Cardiac muscle cell (in vitro differentiated cells and primary cell): ENCODE results near the gene HTATSF1. TPM values are rescaled to one million over a fixed set of nuclear protein-coding genes. Genes with fewer than 3 reads are reported as not detected.
A peak's percentile ranks its signal among the peaks of the same experiment; 100 is the strongest.

Source experiments
- DNase-seq, 2 donors: peaks; one replicate each; pipeline versions ENCODE4 v3.0.0 to v3.0.0-alpha.2; 2010 to 2017; ENCODE audit warnings: low read depth in 1 of 2, low spot score in 1 of 2
- H3K27ac ChIP-seq: fragments of 200-600 bp; sonication (generic); 2 replicates; pipeline ENCODE4 v1.5.1; 2016
- H3K27me3 ChIP-seq: fragments of 200-600 bp; sonication (generic); 2 replicates; pipeline ENCODE4 v1.6.0; 2016; ENCODE audit warnings: control low read depth
- H3K36me3 ChIP-seq: fragments of 200-600 bp; sonication (generic); 2 replicates; pipeline ENCODE4 v1.5.1; 2016; ENCODE audit warnings: control low read depth
- H3K4me1 ChIP-seq: fragments of 200-600 bp; sonication (generic); 2 replicates; pipeline ENCODE4 v1.8.1; 2017; ENCODE audit warnings: low read depth, mild to moderate bottlenecking, mixed run types
- H3K4me3 ChIP-seq: fragments of 200-600 bp; sonication (generic); 2 replicates; pipeline ENCODE4 v1.5.1; 2016; ENCODE audit warnings: mild to moderate bottlenecking
- H3K9me3 ChIP-seq: fragments of 200-600 bp; sonication (generic); 2 replicates; pipeline ENCODE4 v1.5.1; 2017; ENCODE audit warnings: low read depth, mild to moderate bottlenecking, control low read depth
- polyA plus RNA-seq: library from polyadenylated mRNA; unstranded; fragments of >200 nt; fragmentation: Nextera tagmentation; extraction: Ambion mirVana; gene quantifications from 2 replicates; pipeline ENCODE4 v1.2.1, GENCODE V29; 2016
- total RNA-seq: library from RNA; depleted of rRNA; stranded (reverse); fragments of >200 nt; gene quantifications from 2 replicates; pipeline ENCODE4 v1.2.3, GENCODE V29; 2016
- TF ChIP-seq, protein P1 (sequence below): IDR thresholded peaks from 2 replicates; pipeline ENCODE4 v1.5.1; 2012; ENCODE audit warnings: low read depth, mild to moderate bottlenecking, low read length

Gene HTATSF1
- total and polyA plus RNA-seq, 2 experiments from 2014 or later, result 80.4 to 95.8 TPM

- TF ChIP-seq, protein P1, sequence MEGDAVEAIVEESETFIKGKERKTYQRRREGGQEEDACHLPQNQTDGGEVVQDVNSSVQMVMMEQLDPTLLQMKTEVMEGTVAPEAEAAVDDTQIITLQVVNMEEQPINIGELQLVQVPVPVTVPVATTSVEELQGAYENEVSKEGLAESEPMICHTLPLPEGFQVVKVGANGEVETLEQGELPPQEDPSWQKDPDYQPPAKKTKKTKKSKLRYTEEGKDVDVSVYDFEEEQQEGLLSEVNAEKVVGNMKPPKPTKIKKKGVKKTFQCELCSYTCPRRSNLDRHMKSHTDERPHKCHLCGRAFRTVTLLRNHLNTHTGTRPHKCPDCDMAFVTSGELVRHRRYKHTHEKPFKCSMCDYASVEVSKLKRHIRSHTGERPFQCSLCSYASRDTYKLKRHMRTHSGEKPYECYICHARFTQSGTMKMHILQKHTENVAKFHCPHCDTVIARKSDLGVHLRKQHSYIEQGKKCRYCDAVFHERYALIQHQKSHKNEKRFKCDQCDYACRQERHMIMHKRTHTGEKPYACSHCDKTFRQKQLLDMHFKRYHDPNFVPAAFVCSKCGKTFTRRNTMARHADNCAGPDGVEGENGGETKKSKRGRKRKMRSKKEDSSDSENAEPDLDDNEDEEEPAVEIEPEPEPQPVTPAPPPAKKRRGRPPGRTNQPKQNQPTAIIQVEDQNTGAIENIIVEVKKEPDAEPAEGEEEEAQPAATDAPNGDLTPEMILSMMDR, result no peak
- Histone ChIP-seq H3K9me3 (no peaks in the 10 kb centered on the region), H3K36me3 (peaks cover 11% of the 10 kb centered on the region), H3K27ac (peak overlapping the region; percentile 99), H3K4me1 (no peaks in the 10 kb centered on the region), H3K4me3 (peak overlapping the region; percentile 84), H3K27me3 (no peaks in the 10 kb centered on the region)
- no peak for DNase-seq
Observed at GRCh38 chrX:136496186-136496763, 1.1 kb upstream of the HTATSF1 start.

GRCh38 chrX:136496764-136497555 lies 432 bp upstream of the HTATSF1 start:
- Histone ChIP-seq H3K4me3 (peak overlapping the region; percentile 84), H3K27me3 (no peaks in the 10 kb centered on the region)
- DNase-seq, result peak; percentile 81 to 88

GRCh38 chrX:136519069-136519468 lies 21.7 kb downstream of the HTATSF1 start:
- no peaks in the 10 kb centered on the region for H3K36me3 ChIP-seq
- no peaks in the 10 kb centered on the region for H3K27me3 ChIP-seq
- TF ChIP-seq, protein P1, result no peak

More at GRCh38 chrX:136496764-136497555, 432 bp upstream of the HTATSF1 start:
- Histone ChIP-seq H3K27ac (peak overlapping the region; percentile 99), H3K36me3 (peaks cover 15% of the 10 kb centered on the region), H3K9me3 (no peaks in the 10 kb centered on the region), H3K4me1 (no peaks in the 10 kb centered on the region)
- TF ChIP-seq, protein P1, result no peak

DNA sequence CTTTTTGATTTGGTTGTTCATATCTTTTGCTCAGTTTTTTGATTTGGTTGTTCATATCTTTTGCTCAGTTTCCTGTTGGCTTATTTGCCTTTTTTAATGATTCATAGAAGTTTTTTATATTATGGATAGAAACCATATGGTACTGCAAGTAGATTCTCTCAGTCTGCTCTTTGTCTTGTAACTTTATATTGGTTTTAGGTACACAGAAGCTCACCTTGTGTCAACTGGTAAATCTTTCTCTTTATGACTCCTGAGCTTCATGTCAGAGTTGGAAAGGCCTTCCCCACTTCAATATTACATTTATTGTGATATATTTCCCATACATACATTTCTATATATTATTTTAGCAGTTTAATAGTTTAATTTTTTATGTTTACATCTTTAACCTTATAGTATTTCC lies 26.4 kb downstream of the HTATSF1 start:
- no peak overlapping the region for H3K4me3 ChIP-seq
- TF ChIP-seq, protein P1, result no peak
- H3K27me3 ChIP-seq, result no peaks in the 10 kb centered on the region
- DNase-seq, result no peak
- no peaks in the 10 kb centered on the region for H3K4me1 ChIP-seq
- H3K27ac ChIP-seq, result no peak overlapping the region
- H3K36me3 ChIP-seq, result no peaks in the 10 kb centered on the region
- no peaks in the 10 kb centered on the region for H3K9me3 ChIP-seq

More at GRCh38 chrX:136519069-136519468, 21.7 kb downstream of the HTATSF1 start:
- DNase-seq, result no peak
- Histone ChIP-seq H3K4me3 (no peak overlapping the region), H3K9me3 (no peaks in the 10 kb centered on the region), H3K27ac (no peak overlapping the region), H3K4me1 (no peaks in the 10 kb centered on the region)

GRCh38 chrX:136525738-136526606 lies 28.6 kb downstream of the HTATSF1 start:
- H3K27ac ChIP-seq, result no peak overlapping the region
- H3K4me1 ChIP-seq, result no peaks in the 10 kb centered on the region
- TF ChIP-seq, protein P1, result no peak
- H3K27me3 ChIP-seq, result no peaks in the 10 kb centered on the region
- H3K36me3 ChIP-seq, result no peaks in the 10 kb centered on the region
- H3K9me3 ChIP-seq, result no peaks in the 10 kb centered on the region
- DNase-seq, result peak in 1 of 2 donors; percentile 91
- H3K4me3 ChIP-seq, result no peak overlapping the region
